HCT116 (cell line): ENCODE data around the gene NPDC1. TPM values are rescaled to one million over a fixed set of nuclear protein-coding genes. Genes with fewer than 3 reads are reported as not detected.
A peak's percentile ranks its signal among the peaks of the same experiment; 100 is the strongest.

ENCODE experiments used
- ATAC-seq: fragments of 200-7000 bp; cut with Tn5 transposase; 2 replicates; pipeline ENCODE4 v1.9.1; 2020; ENCODE audit warnings: mild to moderate bottlenecking, moderate library complexity
- BruUV-seq: library from RNA; stranded (reverse); fragments of 400-500 nt; replicated peaks from 2 replicates; lab custom pipeline; 2021; lab: Mats Ljungman, UMichigan
- CTCF ChIA-PET: fragments of 300-600 bp; sonication (Branson Sonifier 250); formaldehyde crosslinking; loops from one replicate; lab custom pipeline; 2021; ENCODE audit warnings: antibody characterized with exemption; lab: Charles Lee
- POLR2A ChIA-PET: fragments of 300-600, 350-600 bp; sonication (Branson Sonifier 250); formaldehyde crosslinking; loops from one replicate; lab custom pipeline; 2021; ENCODE audit warnings: antibody characterized with exemption; lab: Charles Lee
- RAD21 ChIA-PET, 2 experiments: fragments of 300-600 bp; sonication (Branson Sonifier 250); formaldehyde crosslinking; loops; one replicate each; lab custom pipeline; 2023; ENCODE audit warnings: low total read pairs in 2 of 2; ENCODE audit not compliant: uncharacterized antibody in 2 of 2, unreplicated experiment in 2 of 2, low non-redundant PET in 1 of 2; lab: Charles Lee
- DNase-seq: peaks from one replicate; pipeline ENCODE4 v3.0.0-alpha.2; 2010; ENCODE audit warnings: low read depth, low spot score
- H2AFZ ChIP-seq: fragments of 200-600 bp; shearing (Covaris generic), sonication (generic); 2 replicates; pipeline ENCODE4 v1.6.1; 2017; ENCODE audit warnings: low read depth, mixed run types, mixed read lengths, antibody characterized with exemption, low read length; ENCODE audit not compliant: poor library complexity, severe bottlenecking
- H3K27ac ChIP-seq: 2 replicates; pipeline ENCODE4 v1.5.1; 2012; ENCODE audit warnings: low read depth, low read length
- H3K27me3 ChIP-seq: fragments of 200-600 bp; sonication (generic); 2 replicates; pipeline ENCODE4 v1.6.1; 2016; ENCODE audit warnings: mixed run types, low read length, mixed read lengths; ENCODE audit not compliant: insufficient read depth
- H3K36me3 ChIP-seq, 2 experiments: fragments of 200-500 bp in 1 of 2; fragments of 200-600 bp in 1 of 2; sonication (Bioruptor generic) in 1 of 2; sonication (generic) in 1 of 2; 2 replicates each; pipeline versions ENCODE4 v1.5.1 to v1.6.1; 2014 to 2016; ENCODE audit warnings: low read length in 2 of 2, inconsistent platforms in 1 of 2, mixed read lengths in 1 of 2, mixed run types in 1 of 2; ENCODE audit not compliant: insufficient read depth in 2 of 2, control insufficient read depth in 1 of 2
- H3K4me1 ChIP-seq, 2 experiments: fragments of 200-600 bp in 1 of 2; sonication (generic) in 1 of 2; 2 replicates each; pipeline versions ENCODE4 v1.5.1 to v1.6.1; 2012 to 2017; ENCODE audit warnings: low read length in 2 of 2, inconsistent platforms in 1 of 2, mild to moderate bottlenecking in 1 of 2, mixed read lengths in 1 of 2, mixed run types in 1 of 2, moderate library complexity in 1 of 2; ENCODE audit not compliant: insufficient read depth in 2 of 2, control insufficient read depth in 1 of 2
- H3K4me2 ChIP-seq: fragments of 200-600 bp; sonication (generic); 2 replicates; pipeline ENCODE4 v1.6.1; 2017; ENCODE audit warnings: mixed run types, low read length, mixed read lengths
- H3K4me3 ChIP-seq, 2 experiments: fragments of 200-600 bp in 1 of 2; sonication (generic) in 1 of 2; replicated peaks in 1 of 2; 2 replicates each; pipeline ENCODE4 v1.5.1; 2011 to 2016; ENCODE audit warnings: low read length in 2 of 2, control low read depth in 1 of 2, low read depth in 1 of 2, mild to moderate bottlenecking in 1 of 2, mixed read lengths in 1 of 2, mixed run types in 1 of 2
- H3K79me2 ChIP-seq: fragments of 200-600 bp; sonication (generic); 2 replicates; pipeline ENCODE4 v1.6.1; 2017; ENCODE audit warnings: mild to moderate bottlenecking, mixed run types, low read length, moderate library complexity, mixed read lengths; ENCODE audit not compliant: insufficient read depth
- H3K9ac ChIP-seq: fragments of 200-600 bp; sonication (generic); 2 replicates; pipeline ENCODE4 v1.6.1; 2016; ENCODE audit warnings: low read length, mixed read lengths
- H3K9me2 ChIP-seq: fragments of 200-600 bp; sonication (generic), shearing (Covaris generic); 2 replicates; pipeline ENCODE4 v1.6.1; 2017; ENCODE audit warnings: mixed run types, mild to moderate bottlenecking, moderate library complexity; ENCODE audit not compliant: insufficient read depth
- H3K9me3 ChIP-seq, 2 experiments: fragments of 200-500 bp in 1 of 2; fragments of 200-600 bp in 1 of 2; sonication (Bioruptor generic) in 1 of 2; sonication (generic) in 1 of 2; 2 replicates each; pipeline ENCODE4 v1.6.1; 2014 to 2017; ENCODE audit warnings: low read length in 2 of 2, mixed read lengths in 2 of 2, inconsistent platforms in 1 of 2, low read depth in 1 of 2, mild to moderate bottlenecking in 1 of 2, mixed run types in 1 of 2, moderate library complexity in 1 of 2; ENCODE audit not compliant: control insufficient read depth in 1 of 2, insufficient read depth in 1 of 2
- H4K20me1 ChIP-seq: fragments of 200-600 bp; sonication (generic), shearing (Covaris generic); 2 replicates; pipeline ENCODE4 v1.6.1; 2017; ENCODE audit warnings: mixed run types, mild to moderate bottlenecking, moderate library complexity; ENCODE audit not compliant: insufficient read depth
- EGR1 ChIP-seq: IDR thresholded peaks from 2 replicates; pipeline ENCODE4 v1.6.1; 2012; ENCODE audit warnings: low read depth
- ELF1 ChIP-seq: IDR thresholded peaks from 2 replicates; pipeline ENCODE4 v1.6.1; 2012; ENCODE audit warnings: low read depth, borderline replicate concordance
- EZH2 ChIP-seq: fragments of 200-600 bp; sonication (generic); IDR thresholded peaks from 2 replicates; pipeline ENCODE4 v1.6.1; 2017; ENCODE audit warnings: antibody characterized with exemption, mixed run types
- EZH2phosphoT487 ChIP-seq: fragments of 200-600 bp; IDR thresholded peaks from 2 replicates; pipeline ENCODE4 v1.6.1; 2018; ENCODE audit warnings: antibody characterized with exemption, borderline replicate concordance
- FOSL1 ChIP-seq: IDR thresholded peaks from 2 replicates; pipeline ENCODE4 v1.6.1; 2012; ENCODE audit warnings: low read depth
- RAD21 ChIP-seq: IDR thresholded peaks from 2 replicates; pipeline ENCODE4 v1.6.1; 2012; ENCODE audit warnings: low read depth, mild to moderate bottlenecking
- SIN3A ChIP-seq: IDR thresholded peaks from 2 replicates; pipeline ENCODE4 v1.6.1; 2012; ENCODE audit warnings: low read depth
- SP1 ChIP-seq: IDR thresholded peaks from 2 replicates; pipeline ENCODE4 v1.6.1; 2012; ENCODE audit warnings: low read depth
- YY1 ChIP-seq: IDR thresholded peaks from 2 replicates; pipeline ENCODE4 v1.6.1; 2011; ENCODE audit warnings: low read length, low read depth, moderate library complexity, mild to moderate bottlenecking; ENCODE audit not compliant: insufficient replicate concordance; ENCODE audit errors: extremely low read depth
- ZNF274 ChIP-seq: fragments of 200-500 bp; sonication (Bioruptor generic); IDR thresholded peaks from 2 replicates; pipeline ENCODE4 v1.6.1; 2014; ENCODE audit warnings: mild to moderate bottlenecking, low read depth, low read length, inconsistent platforms
- intact Hi-C: fragments of 100-400 bp; cut with micrococcal nuclease; formaldehyde crosslinking; loops from 2 replicates; pipeline ENCODE4 v1.10.0; 2022
- total RNA-seq: library from RNA; stranded (reverse); gene quantifications from one replicate; pipeline ENCODE4 v1.2.1, GENCODE V29; 2021; ENCODE audit not compliant: unreplicated experiment
- TF ChIP-seq, protein P1 (sequence below): IDR thresholded peaks from 2 replicates; pipeline ENCODE4 v1.6.1; 2012
- TF ChIP-seq, protein P2 (sequence below): IDR thresholded peaks from 2 replicates; pipeline ENCODE4 v1.6.1; 2012; ENCODE audit warnings: low read depth

NPDC1 gene
- total RNA-seq, 1 experiment from 2014 or later: 98.8 TPM

DNA sequence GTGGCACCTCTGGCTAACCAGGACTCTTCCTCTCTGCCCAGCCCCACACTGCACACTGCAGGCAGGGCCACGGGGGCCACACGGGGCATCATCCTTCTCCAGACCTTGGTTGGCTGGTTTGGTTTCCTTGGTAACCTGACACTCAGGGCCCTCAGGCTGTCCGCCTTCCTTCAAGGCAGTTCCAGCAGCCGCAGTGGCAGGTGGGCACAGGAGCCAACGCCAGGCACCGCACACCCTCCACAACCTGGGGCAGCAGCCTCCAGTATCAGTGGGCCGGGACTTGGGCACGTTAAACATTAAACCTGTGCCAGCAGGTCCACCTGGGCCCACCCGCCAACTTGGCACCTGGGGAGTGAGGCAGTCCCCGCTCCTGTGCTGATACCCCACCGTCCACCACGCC is 1.9 kb downstream of the NPDC1 start:
- TF ChIP-seq RAD21 (no peak), EGR1 (no peak)
- Histone ChIP-seq H4K20me1 (no peaks in the 10 kb centered on the region), H3K9ac (peak overlapping the region; percentile 74; the same call in 1 of the 2 replicates), H3K36me3 (peaks cover 3 to 5% of the 10 kb centered on the region in 2 experiments; a peak in 2 of 4 replicates), H3K79me2 (peaks cover 24% of the 10 kb centered on the region; the same call in 1 of the 2 replicates), H3K9me3 (no peaks in the 10 kb centered on the region), H3K9me2 (no peaks in the 10 kb centered on the region), H2AFZ (no peak overlapping the region), H3K4me1 (peaks cover 12 to 26% of the 10 kb centered on the region in 2 experiments), H3K27me3 (no peaks in the 10 kb centered on the region), H3K27ac (peak overlapping the region; percentile 77; the same call in 1 of the 2 replicates), H3K4me2 (peak overlapping the region; percentile 97), H3K4me3 (peak overlapping the region in 1 of 2 experiments; percentile 55; a peak in 1 of 4 replicates)
- ATAC-seq (no peak), DNase-seq (no peak)
- intact Hi-C loops: no loop called here
- ChIA-PET CTCF (no interaction called here), RAD21 (no interaction called here), POLR2A (no interaction called here)
- TSS peak; percentile 51 for BruUV-seq

DNA sequence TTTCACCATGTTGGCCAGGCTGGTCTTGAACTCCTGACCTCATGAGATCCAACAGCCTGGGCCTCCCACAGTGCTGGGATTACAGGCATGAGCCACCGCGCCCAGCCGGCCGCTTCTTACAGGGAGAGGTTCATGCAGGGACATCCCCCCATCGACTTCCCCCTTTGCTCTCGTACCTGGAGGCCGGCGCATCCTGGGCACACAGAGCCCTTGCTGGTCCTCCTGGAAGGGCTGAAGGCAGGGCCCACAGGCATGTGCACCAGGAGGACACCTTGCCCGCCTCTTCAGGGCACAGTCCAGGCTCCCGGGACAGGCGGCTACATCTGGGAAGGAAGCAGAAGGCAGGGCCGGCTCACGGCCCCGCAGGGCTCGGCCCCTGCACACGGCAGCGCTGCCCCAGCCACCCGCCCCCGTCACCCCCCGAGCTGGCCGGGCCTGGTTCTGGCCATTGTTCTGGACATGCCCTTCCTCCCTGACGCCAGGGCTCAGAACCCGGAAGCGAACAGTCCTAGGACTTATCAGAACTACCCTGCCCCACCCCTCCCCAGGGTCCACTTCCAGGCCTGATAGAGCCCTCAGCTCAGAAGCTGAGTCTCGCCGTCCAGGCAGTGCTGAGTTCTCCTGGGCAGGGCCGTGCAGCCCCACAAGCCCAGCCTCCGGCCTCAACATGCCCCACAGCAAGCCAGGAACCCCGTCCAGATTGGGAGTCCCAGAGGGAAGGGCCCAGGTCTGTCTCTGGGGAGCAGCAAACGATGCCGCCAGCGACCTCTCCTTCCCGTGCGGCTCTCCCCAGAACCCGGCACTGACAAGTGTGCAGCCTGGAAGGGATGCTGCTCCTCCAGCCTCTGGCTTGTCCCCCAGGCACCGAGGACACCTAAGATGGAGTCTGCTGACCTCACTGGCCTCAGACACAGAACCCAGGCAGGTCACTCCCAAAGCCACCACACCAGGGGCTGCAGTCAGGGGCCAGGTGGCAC is 2.9 kb downstream of the NPDC1 start:
- no peaks in the 10 kb centered on the region for H4K20me1 ChIP-seq
- H3K4me3 ChIP-seq: no peak overlapping the region
- ATAC-seq: no peak
- ChIA-PET POLR2A (no interaction called here), RAD21 (no interaction called here), CTCF (no interaction called here)
- BruUV-seq: no TSS peak
- H3K9me2 ChIP-seq: no peaks in the 10 kb centered on the region
- 0 out of 2 replicates have a peak overlapping the region, but pooled peaks have one; percentile 97 for H3K4me2 ChIP-seq
- H3K4me1 ChIP-seq: peaks cover 12 to 26% of the 10 kb centered on the region in 2 experiments
- H3K79me2 ChIP-seq: peaks cover 24% of the 10 kb centered on the region; the same call in 1 of the 2 replicates
- no peak overlapping the region for H3K9ac ChIP-seq
- intact Hi-C loops: no loop called here
- peak overlapping the region; percentile 77; the same call in 1 of the 2 replicates for H3K27ac ChIP-seq
- no peaks in the 10 kb centered on the region for H3K9me3 ChIP-seq
- H3K36me3 ChIP-seq: peaks cover 3 to 7% of the 10 kb centered on the region in 2 experiments; a peak in 2 of 4 replicates
- no peaks in the 10 kb centered on the region for H3K27me3 ChIP-seq
- DNase-seq: no peak
- no peak overlapping the region for H2AFZ ChIP-seq
- TF ChIP-seq ELF1 (no peak), SIN3A (no peak), EZH2 (no peak), RAD21 (no peak), SP1 (no peak), YY1 (no peak), EZH2phosphoT487 (no peak), ZNF274 (no peak), FOSL1 (no peak)
- TF ChIP-seq, protein P1, sequence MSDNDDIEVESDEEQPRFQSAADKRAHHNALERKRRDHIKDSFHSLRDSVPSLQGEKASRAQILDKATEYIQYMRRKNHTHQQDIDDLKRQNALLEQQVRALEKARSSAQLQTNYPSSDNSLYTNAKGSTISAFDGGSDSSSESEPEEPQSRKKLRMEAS: no peak
- TF ChIP-seq, protein P2, sequence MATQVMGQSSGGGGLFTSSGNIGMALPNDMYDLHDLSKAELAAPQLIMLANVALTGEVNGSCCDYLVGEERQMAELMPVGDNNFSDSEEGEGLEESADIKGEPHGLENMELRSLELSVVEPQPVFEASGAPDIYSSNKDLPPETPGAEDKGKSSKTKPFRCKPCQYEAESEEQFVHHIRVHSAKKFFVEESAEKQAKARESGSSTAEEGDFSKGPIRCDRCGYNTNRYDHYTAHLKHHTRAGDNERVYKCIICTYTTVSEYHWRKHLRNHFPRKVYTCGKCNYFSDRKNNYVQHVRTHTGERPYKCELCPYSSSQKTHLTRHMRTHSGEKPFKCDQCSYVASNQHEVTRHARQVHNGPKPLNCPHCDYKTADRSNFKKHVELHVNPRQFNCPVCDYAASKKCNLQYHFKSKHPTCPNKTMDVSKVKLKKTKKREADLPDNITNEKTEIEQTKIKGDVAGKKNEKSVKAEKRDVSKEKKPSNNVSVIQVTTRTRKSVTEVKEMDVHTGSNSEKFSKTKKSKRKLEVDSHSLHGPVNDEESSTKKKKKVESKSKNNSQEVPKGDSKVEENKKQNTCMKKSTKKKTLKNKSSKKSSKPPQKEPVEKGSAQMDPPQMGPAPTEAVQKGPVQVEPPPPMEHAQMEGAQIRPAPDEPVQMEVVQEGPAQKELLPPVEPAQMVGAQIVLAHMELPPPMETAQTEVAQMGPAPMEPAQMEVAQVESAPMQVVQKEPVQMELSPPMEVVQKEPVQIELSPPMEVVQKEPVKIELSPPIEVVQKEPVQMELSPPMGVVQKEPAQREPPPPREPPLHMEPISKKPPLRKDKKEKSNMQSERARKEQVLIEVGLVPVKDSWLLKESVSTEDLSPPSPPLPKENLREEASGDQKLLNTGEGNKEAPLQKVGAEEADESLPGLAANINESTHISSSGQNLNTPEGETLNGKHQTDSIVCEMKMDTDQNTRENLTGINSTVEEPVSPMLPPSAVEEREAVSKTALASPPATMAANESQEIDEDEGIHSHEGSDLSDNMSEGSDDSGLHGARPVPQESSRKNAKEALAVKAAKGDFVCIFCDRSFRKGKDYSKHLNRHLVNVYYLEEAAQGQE: no peak
